Measurements from ENCODE around the gene DISP2.

The DISP2 gene

GRCh38 chr15:40382580-40383456 is 24.8 kb downstream of the DISP2 start, which contains the start of gene KNSTRN:
Gene KNSTRN (plus strand): TSS chr15:40382721. CDS start chr15:40382836, 115 bp downstream.
- in situ Hi-C loops (cut with MboI; ENCODE audit: low sequenced_read_pairs) = no loop called here

GRCh38 chr15:40386480-40386879 is 28.5 kb downstream of the DISP2 start:
- in situ Hi-C loops (cut with MboI; ENCODE audit: low sequenced_read_pairs) = no loop called here

DNA sequence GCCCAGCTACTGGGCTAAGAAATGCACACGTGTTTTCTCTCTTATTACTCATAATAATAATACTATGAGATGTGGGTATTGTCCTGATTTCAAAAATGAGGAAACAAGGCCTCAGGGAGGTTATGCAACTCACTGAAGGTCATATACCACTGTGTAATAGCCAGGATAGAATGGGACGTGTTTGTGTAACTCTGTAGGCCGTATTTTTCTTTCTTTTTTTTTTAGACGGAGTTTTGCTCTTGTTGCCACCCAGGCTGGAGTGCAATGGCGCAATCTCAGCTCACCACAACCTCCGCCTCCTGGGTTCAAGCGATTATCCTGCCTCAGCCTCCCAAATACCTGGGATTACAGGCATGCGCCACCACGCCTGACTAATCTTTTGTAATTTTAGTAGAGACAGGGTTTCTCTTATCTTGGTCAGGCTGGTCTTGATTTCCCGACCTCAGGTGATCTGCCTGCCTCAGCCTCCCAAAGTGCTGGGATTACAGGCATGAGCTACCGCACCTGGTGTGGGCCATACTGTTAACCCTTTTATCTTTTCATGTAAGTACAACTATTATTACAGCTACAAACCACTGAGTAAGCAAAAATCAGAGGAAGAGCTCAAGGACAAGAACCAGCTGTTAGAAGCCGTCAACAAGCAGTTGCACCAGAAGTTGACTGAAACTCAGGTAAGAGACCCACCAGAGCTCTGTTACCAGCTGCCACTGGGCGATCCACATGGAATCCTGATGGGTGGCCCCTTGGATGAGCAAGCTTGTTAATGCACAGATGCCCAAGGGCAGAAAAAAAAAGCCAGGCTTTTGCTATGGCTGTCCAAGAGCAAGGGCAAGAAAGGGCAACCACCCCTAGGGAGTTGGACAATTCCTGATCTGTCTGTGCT is 31.2 kb downstream of the DISP2 start:
- in situ Hi-C loops (cut with MboI; ENCODE audit: low sequenced_read_pairs) = no loop called here

DNA sequence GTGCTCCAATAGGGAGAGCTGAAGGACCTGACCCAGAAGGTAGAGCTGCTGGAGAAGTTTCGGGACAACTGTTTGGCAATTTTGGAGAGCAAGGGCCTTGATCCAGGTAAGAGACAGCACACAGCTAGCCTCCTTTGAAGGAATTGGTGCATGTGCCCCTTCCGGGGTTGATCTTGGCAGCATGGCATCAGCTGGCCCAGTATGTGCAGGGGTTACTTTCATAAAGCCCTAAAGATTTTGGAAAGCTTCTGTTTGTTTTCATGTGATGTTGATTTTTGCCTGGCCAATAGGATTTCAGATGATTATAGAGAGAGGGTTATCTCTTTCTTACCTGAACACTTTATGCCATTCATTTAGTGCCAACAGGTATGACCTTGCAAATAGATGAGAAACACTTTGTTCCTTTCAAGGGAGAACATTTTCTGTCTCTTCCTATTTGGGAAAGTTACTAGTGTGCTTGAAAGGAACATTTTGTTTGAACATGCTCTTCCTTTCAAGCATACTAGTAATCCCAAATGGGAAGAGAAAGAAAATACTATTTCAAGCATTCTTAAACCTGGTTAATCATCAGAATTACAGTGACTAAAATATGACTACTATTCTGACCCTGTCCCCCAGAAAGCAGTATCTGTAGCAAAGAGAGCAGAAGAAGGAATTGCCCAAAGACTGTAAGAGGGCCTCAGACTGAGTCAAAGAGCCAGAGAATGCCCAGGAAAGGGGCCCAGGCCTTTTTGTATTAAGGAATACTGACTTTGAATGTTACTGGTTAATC is 32.0 kb downstream of the DISP2 start:
- in situ Hi-C loops (cut with MboI; ENCODE audit: low sequenced_read_pairs) = no loop called here

GRCh38 chr15:40392986-40393948 is 35.2 kb downstream of the DISP2 start:
- in situ Hi-C loops (cut with MboI; ENCODE audit: low sequenced_read_pairs) = no loop called here

DNA sequence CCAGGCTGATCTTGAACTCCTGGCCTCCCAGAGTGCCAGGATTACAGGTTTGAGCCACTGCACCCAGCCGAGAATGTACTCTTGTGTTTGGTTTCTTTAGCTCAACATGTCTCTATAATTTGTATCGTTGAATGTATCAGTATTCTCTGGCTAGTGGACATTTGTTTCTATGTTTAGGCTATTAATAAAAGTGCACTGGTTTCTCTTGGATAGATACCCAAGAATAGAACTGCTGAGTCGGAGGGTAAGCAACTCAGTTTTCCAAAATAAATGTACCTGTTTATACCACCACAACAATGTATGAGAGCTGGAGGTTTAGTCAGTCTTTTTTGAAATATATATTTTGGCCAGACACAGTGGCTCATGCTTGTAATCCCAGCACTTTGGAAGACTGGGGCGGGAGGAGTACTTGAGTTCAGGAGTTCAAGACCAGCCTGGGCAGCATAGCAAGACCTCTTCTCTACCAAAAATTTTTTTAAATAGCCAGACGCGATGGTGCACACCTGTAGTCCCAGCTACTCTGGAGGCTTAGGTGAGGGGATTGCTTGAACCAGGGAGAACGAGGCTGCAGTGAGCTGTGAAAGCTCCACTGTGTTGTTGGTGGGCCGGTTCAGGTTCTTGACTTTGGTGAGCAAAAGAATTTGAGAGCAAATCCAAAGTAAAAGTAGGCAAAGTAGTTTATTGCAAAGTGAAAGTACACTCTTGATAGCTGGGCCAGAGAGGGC is 39.8 kb downstream of the DISP2 start:
- in situ Hi-C loops (cut with MboI; ENCODE audit: low sequenced_read_pairs) = no loop called here

- in situ Hi-C loops (cut with MboI; ENCODE audit: low sequenced_read_pairs) = no loop called here
Measured at GRCh38 chr15:40398413-40398873, 40.4 kb downstream of the DISP2 start.

DNA sequence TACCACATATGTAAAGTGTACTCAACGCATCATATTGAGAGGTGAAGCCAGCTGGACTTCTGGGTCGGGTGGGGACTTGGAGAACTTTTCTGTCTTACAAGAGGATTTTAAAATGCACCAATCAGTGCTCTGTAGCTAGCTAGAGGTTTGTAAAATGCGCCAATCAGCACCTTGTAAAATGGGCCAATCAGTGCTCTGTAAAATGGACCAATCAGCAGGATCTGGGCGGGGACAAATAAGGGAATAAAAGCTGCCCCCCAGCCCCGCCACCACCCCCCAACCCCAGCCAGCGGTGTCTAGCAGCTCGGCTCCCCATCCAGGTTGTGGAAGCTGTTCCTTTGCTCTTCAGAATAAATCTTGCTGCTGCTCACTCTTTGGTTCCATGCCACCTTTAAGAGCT is 41.4 kb downstream of the DISP2 start:
- in situ Hi-C loops (cut with MboI; ENCODE audit: low sequenced_read_pairs) = no loop called here

GRCh38 chr15:40405501-40406381 is 47.7 kb downstream of the DISP2 start, which contains the start of gene IVD:
Gene IVD (plus strand): TSS chr15:40405795. CDS start chr15:40405828, 33 bp downstream.
- in situ Hi-C loops (cut with MboI; ENCODE audit: low sequenced_read_pairs) = no loop called here

- in situ Hi-C loops (cut with MboI; ENCODE audit: low sequenced_read_pairs) = no loop called here
Measured at GRCh38 chr15:40407330-40407990, 49.4 kb downstream of the DISP2 start.

DNA sequence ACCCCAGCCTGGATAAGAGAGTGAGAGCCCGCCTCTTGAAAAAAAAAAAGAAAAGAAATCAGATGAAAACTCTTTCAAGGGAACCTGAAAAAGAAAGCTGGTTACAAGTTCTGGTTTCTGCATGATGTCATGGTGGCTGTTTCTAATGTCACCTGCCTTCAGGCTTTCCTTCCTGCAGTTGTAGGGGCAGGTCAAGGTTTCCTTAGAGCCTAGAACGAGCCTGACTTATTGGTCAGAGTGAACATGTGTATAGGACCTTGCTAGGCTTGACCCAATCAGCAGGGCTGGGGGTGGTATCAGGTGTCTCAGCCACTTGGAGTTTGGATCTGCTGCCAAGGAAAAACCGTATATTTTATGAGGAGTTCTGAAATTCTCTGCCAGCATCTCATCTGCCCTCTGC is 51.3 kb downstream of the DISP2 start:
- in situ Hi-C loops (cut with MboI; ENCODE audit: low sequenced_read_pairs) = no loop called here

- in situ Hi-C loops (cut with MboI; ENCODE audit: low sequenced_read_pairs) = no loop called here
Measured at GRCh38 chr15:40410476-40410875, 52.5 kb downstream of the DISP2 start.

- in situ Hi-C loops (cut with MboI; ENCODE audit: low sequenced_read_pairs) = no loop called here
Measured at GRCh38 chr15:40412095-40412759, 54.2 kb downstream of the DISP2 start.

- in situ Hi-C loops (cut with MboI; ENCODE audit: low sequenced_read_pairs) = no loop called here
Measured at GRCh38 chr15:40413036-40413435, 55.0 kb downstream of the DISP2 start.

GRCh38 chr15:40414816-40415215 is 56.8 kb downstream of the DISP2 start:
- in situ Hi-C loops (cut with MboI; ENCODE audit: low sequenced_read_pairs) = no loop called here

- in situ Hi-C loops (cut with MboI; ENCODE audit: low sequenced_read_pairs) = no loop called here
Measured at GRCh38 chr15:40415226-40415625, 57.2 kb downstream of the DISP2 start.

- in situ Hi-C loops (cut with MboI; ENCODE audit: low sequenced_read_pairs) = no loop called here
Measured at GRCh38 chr15:40416056-40416455, 58.0 kb downstream of the DISP2 start.
